GM18511 (cell line): ENCODE data around the gene RUSC1.
"Not testable (repeated sequence)": the region's sequence is repeated elsewhere in the genome, so short reads cannot be mapped to it uniquely, and the experiment has no call there.

Experiments used
- ATAC-seq: cut with Tn5 transposase; IDR thresholded peaks from one replicate; pipeline ENCODE4 v1.9.1; 2021; ENCODE audit warnings: mild to moderate bottlenecking, moderate library complexity; ENCODE audit not compliant: unreplicated experiment

The RUSC1 gene

DNA sequence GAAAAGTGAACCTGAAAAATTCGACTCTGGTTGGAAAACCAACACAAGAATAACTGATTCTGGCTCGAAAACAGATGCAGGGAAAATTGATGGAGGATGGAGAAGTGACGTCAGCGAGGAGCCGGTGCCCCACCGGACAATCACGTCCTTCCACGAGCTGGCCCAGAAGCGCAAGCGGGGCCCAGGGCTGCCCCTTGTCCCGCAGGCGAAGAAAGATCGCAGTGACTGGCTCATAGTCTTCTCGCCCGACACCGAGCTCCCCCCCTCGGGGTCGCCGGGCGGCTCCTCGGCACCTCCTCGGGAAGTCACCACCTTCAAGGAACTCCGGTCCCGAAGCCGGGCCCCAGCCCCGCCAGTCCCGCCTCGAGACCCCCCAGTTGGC, 1.9 kb downstream of the RUSC1 start:
- ATAC-seq: no peak

- ATAC-seq: peak; percentile 55
Measured at GRCh38 chr1:155322953-155323728, 2.4 kb downstream of the RUSC1 start.

GRCh38 chr1:155323729-155324036, 3.0 kb downstream of the RUSC1 start:
- ATAC-seq: peak; percentile 62

- peak; percentile 68 for ATAC-seq
Measured at GRCh38 chr1:155324037-155324716, 3.5 kb downstream of the RUSC1 start.

DNA sequence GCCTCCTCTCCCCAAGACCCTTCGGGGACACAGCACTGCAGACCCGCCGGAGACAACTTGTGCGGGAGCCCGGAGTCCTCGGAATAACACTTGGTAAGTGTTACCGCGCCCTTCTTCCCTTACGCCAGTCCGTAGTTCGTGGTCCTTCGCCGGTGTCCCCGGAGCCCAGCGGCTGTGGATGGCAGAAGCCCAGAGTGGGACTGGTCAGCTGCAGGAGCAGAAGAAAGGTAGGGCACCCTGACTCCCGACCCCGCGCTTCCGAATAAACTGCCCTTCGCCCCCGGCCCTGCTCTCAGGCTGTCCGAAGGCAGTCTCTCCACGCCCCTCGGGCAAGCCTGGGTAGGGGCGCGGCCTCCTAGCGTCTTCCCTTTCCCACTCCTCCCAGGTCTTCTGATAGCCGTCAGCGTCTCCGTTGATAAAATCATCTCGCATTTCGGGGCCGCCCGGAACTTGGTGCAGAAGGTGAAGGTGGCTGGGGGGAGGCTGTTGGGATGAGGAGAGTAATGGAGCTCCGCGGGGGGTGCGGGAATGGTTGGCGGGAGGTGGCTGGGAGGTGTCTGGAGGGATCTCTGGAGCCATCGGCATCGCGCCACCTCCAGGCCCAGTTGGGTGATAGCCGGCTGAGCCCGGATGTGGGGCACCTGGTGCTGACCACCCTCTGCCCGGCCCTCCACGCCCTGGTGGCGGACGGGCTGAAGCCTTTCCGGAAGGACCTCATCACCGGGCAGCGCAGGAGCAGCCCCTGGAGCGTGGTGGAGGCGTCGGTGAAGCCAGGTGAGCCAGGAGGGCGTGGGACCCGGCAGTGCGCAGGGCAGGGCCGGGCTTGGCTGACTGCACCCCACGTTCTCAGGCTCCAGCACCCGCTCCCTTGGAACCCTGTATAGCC, 4.3 kb downstream of the RUSC1 start:
- no peak for ATAC-seq

GRCh38 chr1:155325603-155325893, 4.9 kb downstream of the RUSC1 start:
- no peak for ATAC-seq

- no peak for ATAC-seq
Measured at GRCh38 chr1:155326020-155326526, 5.4 kb downstream of the RUSC1 start.

- ATAC-seq: no peak
Measured at GRCh38 chr1:155326631-155327037, 5.9 kb downstream of the RUSC1 start.

- no peak for ATAC-seq
Measured at GRCh38 chr1:155327981-155328380, 7.3 kb downstream of the RUSC1 start.

DNA sequence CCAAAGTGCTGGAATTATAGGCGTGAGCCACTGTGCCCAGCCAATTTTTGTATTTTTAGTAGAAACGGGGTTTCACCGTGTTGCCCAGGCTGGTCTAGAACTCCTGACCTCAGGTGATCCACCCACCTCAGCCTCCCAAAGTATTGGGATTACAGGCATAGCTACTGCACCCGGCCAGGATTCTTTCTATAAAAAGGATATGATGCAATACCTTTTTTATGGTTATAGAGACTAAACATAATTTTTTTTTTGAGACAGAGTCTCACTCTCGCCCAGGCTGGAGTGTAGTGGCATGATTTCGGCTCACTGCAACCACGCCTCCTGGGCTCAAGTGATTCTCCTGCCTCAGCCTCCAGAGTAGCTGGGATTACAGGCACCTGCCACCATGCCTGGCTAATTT, 8.2 kb downstream of the RUSC1 start:
- ATAC-seq: not testable (repeated sequence)

DNA sequence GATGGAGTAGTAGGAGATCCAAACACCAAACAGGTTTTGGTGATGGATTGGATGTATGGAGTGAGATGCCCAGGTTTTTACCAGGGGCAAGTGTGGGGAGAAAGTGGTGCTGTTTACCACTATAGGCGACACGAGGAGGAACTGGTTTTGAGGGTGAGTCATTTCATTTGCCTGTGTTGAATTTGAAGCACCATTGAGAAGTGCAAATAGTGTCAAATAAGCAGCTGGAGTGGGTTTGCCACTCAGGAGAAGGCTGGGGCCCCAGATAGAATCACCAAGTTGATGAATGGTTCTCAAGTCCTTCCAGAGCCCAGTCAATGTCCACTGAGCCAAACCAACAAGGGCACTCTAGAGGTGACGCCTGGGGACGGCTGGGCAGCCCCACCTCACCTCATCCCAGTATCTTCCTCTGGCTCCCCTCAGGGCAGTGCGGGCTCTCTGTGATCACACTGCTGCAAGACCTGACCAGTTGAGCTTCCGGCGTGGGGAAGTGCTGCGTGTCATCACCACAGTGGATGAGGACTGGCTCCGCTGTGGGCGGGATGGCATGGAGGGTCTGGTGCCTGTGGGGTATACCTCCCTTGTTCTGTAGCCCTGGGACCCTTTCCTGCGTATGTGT, 9.4 kb downstream of the RUSC1 start:
- ATAC-seq: no peak

GRCh38 chr1:155334962-155335361, 14.3 kb downstream of the RUSC1 start:
- no peak for ATAC-seq

DNA sequence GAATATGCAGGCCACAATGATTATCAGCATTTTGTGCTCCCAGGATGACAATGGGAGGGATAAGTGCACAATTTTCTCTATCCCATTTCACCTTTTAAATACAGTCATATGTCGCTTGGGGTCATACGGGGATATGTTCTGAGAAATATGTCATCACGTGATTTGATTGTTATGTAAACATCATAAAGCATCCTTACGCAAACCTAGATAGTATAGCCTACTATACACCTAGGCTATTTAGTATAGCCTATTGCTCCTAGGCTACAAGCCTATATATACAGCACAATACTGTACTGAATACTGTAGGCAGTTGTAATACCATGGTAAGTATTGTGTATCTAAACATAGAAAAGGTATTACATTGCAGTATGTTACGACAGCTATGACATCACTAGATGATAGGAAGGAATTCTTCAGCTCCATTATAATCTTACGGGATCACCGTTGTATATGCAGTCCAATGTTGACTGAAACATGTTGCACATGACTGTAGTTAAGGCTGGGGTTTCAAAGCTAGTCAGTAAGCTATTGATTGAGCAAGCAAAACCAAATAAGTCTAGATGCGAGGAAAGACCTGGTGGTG, 18.9 kb downstream of the RUSC1 start:
- no peak for ATAC-seq

- no peak for ATAC-seq
Measured at GRCh38 chr1:155342842-155343241, 22.1 kb downstream of the RUSC1 start.

GRCh38 chr1:155352631-155353030, 31.9 kb downstream of the RUSC1 start:
- ATAC-seq: no peak

DNA sequence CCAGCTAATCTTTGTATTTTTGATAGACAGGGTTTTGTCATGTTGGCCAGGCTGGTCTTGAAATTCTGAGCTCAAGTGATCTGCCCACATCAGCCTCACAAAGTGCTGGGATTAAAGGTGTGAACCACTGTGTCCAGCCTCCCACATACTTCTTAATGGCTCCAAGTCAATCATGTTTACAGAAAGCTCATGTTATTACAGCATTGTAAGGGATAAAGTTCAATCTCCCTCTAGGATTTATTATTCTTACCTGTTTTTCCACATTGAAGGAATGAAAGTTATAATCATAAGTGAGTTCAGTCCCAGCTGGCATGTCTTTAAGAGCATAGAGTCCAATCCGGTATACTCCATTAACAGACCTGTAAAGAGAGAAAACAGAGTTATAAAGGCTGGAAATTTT, 39.4 kb downstream of the RUSC1 start:
- ATAC-seq: no peak

DNA sequence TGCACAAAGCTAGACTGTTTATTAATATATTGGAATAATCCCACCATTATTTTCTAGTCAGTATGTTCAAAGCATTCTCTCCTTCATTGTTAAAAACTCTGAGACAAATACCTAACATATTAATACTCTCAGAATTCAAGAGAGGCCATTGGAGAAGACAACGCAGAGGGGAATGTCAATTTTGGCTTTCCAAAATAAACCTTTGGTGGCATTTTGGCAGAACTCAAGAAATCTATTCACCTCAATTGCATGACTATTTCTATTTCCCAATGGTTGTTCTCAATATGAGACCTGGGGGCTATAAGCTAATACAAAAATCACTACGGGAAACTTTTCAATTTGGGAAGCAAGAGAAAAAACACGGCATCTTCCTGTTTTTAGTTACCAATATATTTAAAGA, 58.5 kb downstream of the RUSC1 start:
- no peak for ATAC-seq

DNA sequence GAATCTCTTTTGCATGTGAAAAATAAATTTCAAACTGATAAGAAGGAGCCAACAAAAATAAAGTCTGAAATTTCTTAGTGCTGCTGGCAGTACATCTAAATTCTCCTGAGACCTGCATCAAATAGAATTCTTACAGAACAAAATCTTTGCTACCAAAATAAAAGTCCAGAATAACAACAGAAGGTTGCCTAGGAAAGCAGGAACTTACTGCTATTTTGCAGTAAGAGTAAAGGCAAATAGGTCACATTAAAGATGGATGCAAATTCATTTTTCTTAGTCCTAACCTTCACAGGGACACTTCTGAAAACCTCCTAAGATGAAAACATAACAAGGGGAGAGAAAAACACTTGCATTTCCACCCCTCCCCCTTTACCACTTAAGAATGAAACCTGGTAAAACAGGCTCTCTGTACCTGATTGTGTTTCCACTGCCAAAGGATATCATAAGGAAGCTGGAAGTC, 59.0 kb downstream of the RUSC1 start:
- no peak for ATAC-seq
